HEK293 (cell line): Measurements from ENCODE around the gene TBC1D16.
"Not testable (repeated sequence)": the region's sequence is repeated elsewhere in the genome, so short reads cannot be mapped to it uniquely, and the experiment has no call there.

Source experiments
- CTCF ChIA-PET: fragments of 350-600 bp; formaldehyde crosslinking; extraction: SDS; loops from one replicate; lab custom pipeline; 2021; ENCODE audit warnings: antibody characterized with exemption; lab: Yijun Ruan, JAX
- POLR2A ChIA-PET: fragments of 300-600 bp; formaldehyde crosslinking; extraction: SDS; loops from one replicate; lab custom pipeline; 2020; ENCODE audit warnings: antibody characterized with exemption, inconsistent platforms; lab: Yijun Ruan, JAX
- H3K27ac ChIP-seq: fragments of 200-500 bp; sonication (Bioruptor generic); 2 replicates; pipeline ENCODE4 v1.5.1; 2014; ENCODE audit warnings: low read depth, low read length, control low read depth, inconsistent platforms; ENCODE audit errors: extremely low read depth
- H3K36me3 ChIP-seq, 2 experiments: fragments of 200-500 bp in 1 of 2; sonication (Bioruptor generic) in 1 of 2; 1 replicate in 1 of 2; 2 replicates in 1 of 2; pipeline ENCODE4 v1.5.1; 2014 to 2017; ENCODE audit warnings: inconsistent platforms in 2 of 2, low read length in 2 of 2; ENCODE audit not compliant: control insufficient read depth in 2 of 2, insufficient read depth in 1 of 2
- H3K4me1 ChIP-seq: fragments of 200-500 bp; sonication (Bioruptor generic); 2 replicates; pipeline ENCODE4 v1.5.1; 2014; ENCODE audit warnings: mild to moderate bottlenecking, low read length, inconsistent platforms; ENCODE audit not compliant: control insufficient read depth, insufficient read depth
- H3K4me3 ChIP-seq: 2 replicates; pipeline ENCODE4 v1.5.1; 2011; ENCODE audit warnings: low read depth, mild to moderate bottlenecking, control low read depth, low read length, moderate library complexity
- H3K9me3 ChIP-seq: fragments of 200-500 bp; sonication (Bioruptor generic); 2 replicates; pipeline ENCODE4 v1.5.1; 2014; ENCODE audit warnings: low read depth, low read length, inconsistent platforms; ENCODE audit not compliant: control insufficient read depth, insufficient read depth
- ATF2 ChIP-seq: fragments of 450-650 bp; formaldehyde crosslinking; IDR thresholded peaks from 2 replicates; pipeline ENCODE4 v1.5.1; 2016; ENCODE audit warnings: missing biosample characterization, missing genetic modification characterization, low read depth
- GLIS1 ChIP-seq: fragments of 450-650 bp; formaldehyde crosslinking; IDR thresholded peaks from 2 replicates; pipeline ENCODE4 v1.5.1; 2016; ENCODE audit warnings: missing biosample characterization, missing genetic modification characterization
- KLF1 ChIP-seq: fragments of 450-650 bp; formaldehyde crosslinking; IDR thresholded peaks from 2 replicates; pipeline ENCODE4 v1.5.1; 2016; ENCODE audit warnings: missing biosample characterization, missing genetic modification characterization
- PRDM1 ChIP-seq: fragments of 450-650 bp; formaldehyde crosslinking; IDR thresholded peaks from 2 replicates; pipeline ENCODE4; 2016; ENCODE audit warnings: missing biosample characterization, missing genetic modification characterization
- SCRT1 ChIP-seq: fragments of 450-650 bp; formaldehyde crosslinking; IDR thresholded peaks from 2 replicates; pipeline ENCODE4 v1.5.1; 2016; ENCODE audit warnings: missing biosample characterization, missing genetic modification characterization, borderline replicate concordance
- ZBTB44 ChIP-seq: fragments of 450-650 bp; IDR thresholded peaks from 2 replicates; pipeline ENCODE4 v1.5.1; 2018; ENCODE audit warnings: missing biosample characterization, mild to moderate bottlenecking, missing genetic modification characterization
- ZNF280D ChIP-seq: fragments of 450-650 bp; formaldehyde crosslinking; IDR thresholded peaks from 2 replicates; pipeline ENCODE4 v1.5.1; 2016; ENCODE audit warnings: missing biosample characterization, missing genetic modification characterization
- ZNF423 ChIP-seq: fragments of 450-650 bp; formaldehyde crosslinking; IDR thresholded peaks from 2 replicates; pipeline ENCODE4 v1.5.1; 2016; ENCODE audit warnings: missing biosample characterization, missing genetic modification characterization
- ZNF514 ChIP-seq: fragments of 450-650 bp; formaldehyde crosslinking; IDR thresholded peaks from 2 replicates; pipeline ENCODE4 v1.5.1; 2016; ENCODE audit warnings: missing biosample characterization, missing genetic modification characterization
- ZNF837 ChIP-seq: fragments of 450-650 bp; formaldehyde crosslinking; IDR thresholded peaks from 2 replicates; pipeline ENCODE4 v1.5.1; 2016; ENCODE audit warnings: missing biosample characterization, missing genetic modification characterization
- ZSCAN30 ChIP-seq: fragments of 450-650 bp; IDR thresholded peaks from 2 replicates; pipeline ENCODE4 v1.5.1; 2018; ENCODE audit warnings: missing biosample characterization, mild to moderate bottlenecking, missing genetic modification characterization, moderate library complexity

The TBC1D16 gene

DNA sequence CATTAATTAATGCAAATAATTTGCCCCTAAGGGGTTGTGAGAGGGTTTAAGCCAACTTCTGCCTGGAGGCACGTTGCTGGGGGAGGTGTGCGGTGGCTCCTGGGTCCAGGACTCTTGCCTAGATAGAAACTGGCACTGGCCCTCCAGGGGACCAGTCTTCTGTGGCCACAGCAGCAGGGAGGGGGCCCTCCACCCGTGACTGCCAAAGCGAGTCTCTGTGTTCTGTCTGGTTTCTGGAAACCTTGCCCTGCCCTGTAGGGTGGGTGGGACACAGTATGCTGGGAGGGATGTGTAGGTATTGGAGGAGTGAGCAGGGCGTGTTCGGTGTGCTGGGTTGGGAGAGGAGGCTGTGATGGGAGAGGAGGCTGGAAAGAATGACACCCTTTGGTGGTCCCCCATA lies 78.8 kb downstream of the TBC1D16 start:
- no peaks in the 10 kb centered on the region for H3K9me3 ChIP-seq
- H3K4me1 ChIP-seq: no peaks in the 10 kb centered on the region; the same call in 1 of the 2 replicates
- no peaks in the 10 kb centered on the region for H3K36me3 ChIP-seq
- POLR2A ChIA-PET: no interaction called here
- CTCF ChIA-PET: interaction anchor here (7.1 kb wide), 1 partner anchor 14 kb away, joined by 43 read pairs; no protein-coding TSS in a partner anchor
- TF ChIP-seq GLIS1 (tag by site-specific recombination): peak; percentile 27; the same call in 1 of the 2 replicates
- no peak for TF ChIP-seq ZNF423 (tag by site-specific recombination)
- TF ChIP-seq ZNF837 (tag by site-specific recombination): no peak
- peak; percentile 94 for TF ChIP-seq KLF1 (tag by site-specific recombination)
- H3K27ac ChIP-seq: no peak overlapping the region
- no peak overlapping the region for H3K4me3 ChIP-seq

DNA sequence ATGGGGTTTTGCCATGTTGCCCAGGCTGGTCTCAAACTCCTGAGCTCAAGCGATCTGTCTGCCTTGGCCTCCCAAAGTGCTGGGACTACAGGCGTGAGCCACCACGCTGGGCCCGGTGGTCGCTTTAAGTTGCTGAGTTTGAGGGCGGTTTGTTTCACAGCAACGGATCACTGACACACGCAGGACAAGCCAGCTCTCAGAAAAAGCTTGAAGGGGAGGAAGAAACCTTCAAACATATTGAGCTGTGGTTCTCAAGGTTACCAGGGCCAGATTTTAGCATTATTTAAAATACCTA lies 79.3 kb downstream of the TBC1D16 start:
- POLR2A ChIA-PET, H3K9me3 ChIP-seq, H3K36me3 ChIP-seq, H3K4me3 ChIP-seq, H3K27ac ChIP-seq, H3K4me1 ChIP-seq: not testable (repeated sequence)
- CTCF ChIA-PET: interaction anchor here (7.1 kb wide), 1 partner anchor 15 kb away, joined by 43 read pairs; no protein-coding TSS in a partner anchor

DNA sequence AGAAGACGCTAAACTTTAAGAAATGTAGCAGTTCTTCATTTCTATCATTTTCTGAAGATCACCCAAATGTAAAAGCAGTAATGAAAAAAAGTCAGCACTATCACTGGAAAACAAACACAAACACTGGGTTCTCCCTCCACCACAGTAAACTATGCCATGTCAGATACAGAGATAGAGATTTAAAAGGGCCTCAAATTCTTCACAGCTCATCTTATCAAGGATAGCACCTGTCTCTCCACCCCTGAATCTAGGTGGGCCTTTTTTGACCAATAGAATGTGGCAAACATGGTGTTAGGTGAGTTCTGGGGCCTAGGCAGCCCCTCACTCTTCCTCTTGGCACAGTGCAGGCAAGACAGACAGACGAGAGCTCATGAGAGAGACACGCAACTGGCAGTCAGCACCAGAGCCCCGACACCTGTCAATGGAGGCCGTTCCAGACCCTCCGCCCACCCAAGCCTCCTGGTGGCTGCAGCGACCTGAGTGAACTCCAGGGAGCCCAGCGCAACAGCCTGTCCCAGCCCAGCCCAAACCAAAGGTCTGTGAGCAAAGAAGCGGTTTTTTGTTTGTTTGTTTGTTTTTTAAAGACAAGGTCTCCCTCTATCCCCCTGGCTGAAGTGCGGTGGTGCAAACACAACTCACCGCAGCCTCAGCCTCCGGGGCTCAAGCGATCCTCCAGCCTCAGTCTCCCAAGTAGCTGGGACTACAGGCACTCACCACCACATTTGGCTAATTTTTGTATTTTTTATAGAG lies 79.8 kb downstream of the TBC1D16 start:
- Histone ChIP-seq H3K9me3 (no peaks in the 10 kb centered on the region), H3K4me1 (no peaks in the 10 kb centered on the region; the same call in 1 of the 2 replicates), H3K36me3 (no peaks in the 10 kb centered on the region), H3K4me3 (no peak overlapping the region), H3K27ac (no peak overlapping the region)
- POLR2A ChIA-PET: no interaction called here
- CTCF ChIA-PET: interaction anchor here (0.6 to 7.1 kb wide), 6 partner anchors 15 to 215 kb away, joined by 3 to 43 read pairs (median 4); partner anchors contain the start of gene CBX8
- no peak for TF ChIP-seq ZSCAN30 (tag by site-specific recombination)
- TF ChIP-seq ATF2: no peak
- no peak for TF ChIP-seq PRDM1 (tag by site-specific recombination)
- TF ChIP-seq ZNF514 (tag by site-specific recombination): no peak
- no peak for TF ChIP-seq ZBTB44

DNA sequence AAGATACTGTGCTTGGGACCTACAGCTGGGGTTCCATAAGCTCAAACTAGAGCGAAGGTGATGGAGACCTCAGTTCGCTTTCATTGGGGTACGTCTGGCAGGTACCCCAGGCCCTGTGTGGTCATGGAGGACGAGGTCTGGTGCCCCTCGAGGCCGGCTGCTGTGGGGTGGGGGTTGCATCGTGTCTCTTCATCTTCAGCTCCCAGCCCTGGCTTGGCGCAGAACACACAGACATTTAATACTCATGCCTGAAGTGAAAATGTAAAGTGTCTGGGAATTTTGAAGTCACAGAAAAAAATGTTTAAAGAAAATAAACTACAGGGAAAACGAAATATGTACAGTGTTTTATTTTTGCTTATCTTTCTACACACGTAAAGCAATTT lies 80.5 kb downstream of the TBC1D16 start:
- peaks cover 0 to 3% of the 10 kb centered on the region in 2 experiments; a peak in 1 of 3 replicates for H3K36me3 ChIP-seq
- H3K4me3 ChIP-seq: no peak overlapping the region
- POLR2A ChIA-PET: no interaction called here
- H3K4me1 ChIP-seq: no peaks in the 10 kb centered on the region; the same call in 1 of the 2 replicates
- no peak overlapping the region for H3K27ac ChIP-seq
- CTCF ChIA-PET: interaction anchor here (0.6 to 7.1 kb wide), 7 partner anchors 16 to 214 kb away, joined by 3 to 43 read pairs (median 4); partner anchors contain the start of gene CBX8
- no peaks in the 10 kb centered on the region for H3K9me3 ChIP-seq
- TF ChIP-seq SCRT1 (tag by site-specific recombination): no peak
- TF ChIP-seq ZNF280D (tag by site-specific recombination): no peak
